HG02884 (cell line): ENCODE results near the gene FGF23.
A peak's percentile ranks its signal among the peaks of the same experiment; 100 is the strongest.

ENCODE experiments used
- ATAC-seq: cut with Tn5 transposase; IDR thresholded peaks from one replicate; pipeline ENCODE4 v1.9.1; 2021; ENCODE audit warnings: mild to moderate bottlenecking, moderate library complexity; ENCODE audit not compliant: unreplicated experiment

Gene FGF23

GRCh38 chr12:4386801-4387200 is 7.3 kb upstream of the FGF23 start:
- no peak for ATAC-seq

GRCh38 chr12:4383304-4383865 is 3.9 kb upstream of the FGF23 start:
- ATAC-seq: no peak

- ATAC-seq: no peak
These were observed 820 bp upstream of the FGF23 start for GRCh38 chr12:4380332-4380731.

GRCh38 chr12:4378772-4379171 is 740 bp downstream of the FGF23 start:
- no peak for ATAC-seq

GRCh38 chr12:4375449-4375848 is 4.1 kb downstream of the FGF23 start:
- ATAC-seq: no peak

GRCh38 chr12:4372653-4373052 is 6.9 kb downstream of the FGF23 start:
- no peak for ATAC-seq

GRCh38 chr12:4370265-4370664 is 9.2 kb downstream of the FGF23 start:
- no peak for ATAC-seq

GRCh38 chr12:4369548-4369947 is 10.0 kb downstream of the FGF23 start:
- ATAC-seq: no peak

- ATAC-seq: no peak
These were observed 13.4 kb downstream of the FGF23 start for GRCh38 chr12:4366090-4366489.

- ATAC-seq: no peak
These were observed 23.5 kb downstream of the FGF23 start for GRCh38 chr12:4356041-4356327.

GRCh38 chr12:4355156-4356040 is 24.1 kb downstream of the FGF23 start:
- ATAC-seq: no peak

- ATAC-seq: no peak
These were observed 25.7 kb downstream of the FGF23 start for GRCh38 chr12:4353785-4354208.

- ATAC-seq: no peak
These were observed 32.6 kb downstream of the FGF23 start for GRCh38 chr12:4346931-4347330.

GRCh38 chr12:4331842-4332241 is 47.7 kb downstream of the FGF23 start:
- no peak for ATAC-seq

- ATAC-seq: no peak
These were observed 48.3 kb downstream of the FGF23 start for GRCh38 chr12:4331221-4331620.

- no peak for ATAC-seq
These were observed 49.3 kb downstream of the FGF23 start for GRCh38 chr12:4330203-4330602.

- no peak for ATAC-seq
These were observed 52.2 kb downstream of the FGF23 start for GRCh38 chr12:4327293-4327692.

GRCh38 chr12:4325966-4326365 is 53.5 kb downstream of the FGF23 start:
- ATAC-seq: no peak

- no peak for ATAC-seq
These were observed 55.1 kb downstream of the FGF23 start for GRCh38 chr12:4324366-4324765.

- ATAC-seq: no peak
These were observed 56.1 kb downstream of the FGF23 start for GRCh38 chr12:4323396-4323795.

GRCh38 chr12:4322726-4323125 is 56.8 kb downstream of the FGF23 start:
- no peak for ATAC-seq

GRCh38 chr12:4320853-4321701 is 58.4 kb downstream of the FGF23 start, which contains the start of gene TIGAR:
TIGAR (plus strand) TSS chr12:4321213; CDS start chr12:4321272, 59 bp downstream.
- ATAC-seq: peak; percentile 94
